GM19240 (cell line): ENCODE results near the gene CAT.
"Not testable (repeated sequence)": the region's sequence is repeated elsewhere in the genome, so short reads cannot be mapped to it uniquely, and the experiment has no call there.

Experiments
- DNase-seq: peaks from one replicate; pipeline ENCODE4 v3.0.0; 2011; ENCODE audit warnings: low spot score; ENCODE audit not compliant: insufficient read length

CAT gene

GRCh38 chr11:34438529-34439507 is at the start of gene CAT:
Gene CAT (plus strand): TSS chr11:34438934. CDS start chr11:34439014, 80 bp downstream.
- DNase-seq: peak; percentile 83

GRCh38 chr11:34394771-34395300 is 43.9 kb upstream of the CAT start:
- no peak for DNase-seq

GRCh38 chr11:34395916-34396550 is 42.7 kb upstream of the CAT start:
- DNase-seq: no peak

GRCh38 chr11:34397120-34397519 is 41.6 kb upstream of the CAT start:
- no peak for DNase-seq

GRCh38 chr11:34397811-34398210 is 40.9 kb upstream of the CAT start:
- DNase-seq: no peak

- no peak for DNase-seq
Measured at GRCh38 chr11:34403431-34403830, 35.3 kb upstream of the CAT start.

- no peak for DNase-seq
Measured at GRCh38 chr11:34404280-34404679, 34.5 kb upstream of the CAT start.

- no peak for DNase-seq
Measured at GRCh38 chr11:34405079-34405858, 33.5 kb upstream of the CAT start.

GRCh38 chr11:34406413-34406812 is 32.3 kb upstream of the CAT start:
- DNase-seq: no peak

GRCh38 chr11:34407121-34407813 is 31.5 kb upstream of the CAT start:
- DNase-seq: no peak

- DNase-seq: no peak
Measured at GRCh38 chr11:34408580-34409172, 30.1 kb upstream of the CAT start.

GRCh38 chr11:34411111-34411510 is 27.6 kb upstream of the CAT start:
- no peak for DNase-seq

- no peak for DNase-seq
Measured at GRCh38 chr11:34411791-34412190, 26.9 kb upstream of the CAT start.

GRCh38 chr11:34413263-34413662 is 25.5 kb upstream of the CAT start:
- no peak for DNase-seq

GRCh38 chr11:34415538-34415937 is 23.2 kb upstream of the CAT start:
- no peak for DNase-seq

GRCh38 chr11:34416088-34416487 is 22.6 kb upstream of the CAT start:
- no peak for DNase-seq

GRCh38 chr11:34416766-34417165 is 22.0 kb upstream of the CAT start:
- no peak for DNase-seq

GRCh38 chr11:34417202-34417601 is 21.5 kb upstream of the CAT start:
- DNase-seq: no peak

- no peak for DNase-seq
Measured at GRCh38 chr11:34419158-34419557, 19.6 kb upstream of the CAT start.

- DNase-seq: no peak
Measured at GRCh38 chr11:34423300-34423699, 15.4 kb upstream of the CAT start.

GRCh38 chr11:34424826-34425225 is 13.9 kb upstream of the CAT start:
- DNase-seq: not testable (repeated sequence)
